ENCODE results near the gene SESN1. TPM values are rescaled to one million over a fixed set of nuclear protein-coding genes. Genes with fewer than 3 reads are reported as not detected.

Gene SESN1
- total and polyA plus RNA-seq, 2 donors (not counting 1 experiment from before 2014, with no cell fraction given), result 16.2 to 28.6 TPM

- WGBS (ENCODE audit: insufficient coverage), result no CpG with 5 or more reads among the region's 4 CpGs
- ATAC-seq (ENCODE audit: low read depth) (no peak), DNase-seq (no peak)
- Histone ChIP-seq H3K4me2 (replicated peaks; ENCODE audit: low read depth, low read length, poor library complexity, severe bottlenecking) (peak overlapping the region; percentile 55), H3K27ac (ENCODE audit: low read length in 2 of 2) (peak overlapping the region; percentile 19 to 31), H3K27me3 (replicated peaks in 1 of 4; ENCODE audit: control extremely low read depth in 1 of 4, control insufficient read depth in 3 of 4, insufficient read depth in 4 of 4, low read length in 3 of 4) (no peaks in the 10 kb centered on the region), H3K4me1 (ENCODE audit: control insufficient read depth in 2 of 2, insufficient read depth in 2 of 2, low read length in 2 of 2) (peaks cover 24 to 32% of the 10 kb centered on the region in 2 donors), H3K36me3 (replicated peaks in 1 of 2; ENCODE audit: control extremely low read depth in 1 of 2, control insufficient read depth in 1 of 2, extremely low read depth in 1 of 2, insufficient read depth in 2 of 2, low read length in 1 of 2) (no peaks in the 10 kb centered on the region), H2AFZ (ENCODE audit: insufficient read depth, low read depth, low read length, poor library complexity, severe bottlenecking) (no peak overlapping the region), H3K9ac (ENCODE audit: low read length) (peak overlapping the region; percentile 13), H4K20me1 (ENCODE audit: control insufficient read depth, insufficient read depth, low read length, poor library complexity, severe bottlenecking) (no peaks in the 10 kb centered on the region), H3K79me2 (ENCODE audit: control insufficient read depth, insufficient read depth, low read length) (peaks cover 39% of the 10 kb centered on the region), H3K4me3 (ENCODE audit: control extremely low read depth in 1 of 5, extremely low read depth in 1 of 5, insufficient read depth in 1 of 5, low read depth in 2 of 5, low read length in 4 of 5) (peak overlapping the region in 1 of 5 experiments; percentile 47), H3K9me3 (ENCODE audit: control extremely low read depth in 1 of 3, control insufficient read depth in 2 of 3, insufficient read depth in 1 of 3, low read length in 2 of 3) (peaks cover 0 to 2% (median 0%) of the 10 kb centered on the region in 3 donors)
- ChIA-PET CTCF (interaction anchor here (1.1 kb wide), 1 partner anchor 20 kb away, joined by 6 read pairs; no protein-coding TSS in a partner anchor), POLR2A (no interaction called here)
- Mint-ChIP-seq H3K27me3 (no peaks in the 10 kb centered on the region), H3K4me3 (no peak overlapping the region), H3K9me3 (ENCODE audit: insufficient read depth) (no peaks in the 10 kb centered on the region), H3K27ac (no peak overlapping the region), H3K4me1 (peaks cover 35% of the 10 kb centered on the region)
- TF ChIP-seq, protein P1, sequence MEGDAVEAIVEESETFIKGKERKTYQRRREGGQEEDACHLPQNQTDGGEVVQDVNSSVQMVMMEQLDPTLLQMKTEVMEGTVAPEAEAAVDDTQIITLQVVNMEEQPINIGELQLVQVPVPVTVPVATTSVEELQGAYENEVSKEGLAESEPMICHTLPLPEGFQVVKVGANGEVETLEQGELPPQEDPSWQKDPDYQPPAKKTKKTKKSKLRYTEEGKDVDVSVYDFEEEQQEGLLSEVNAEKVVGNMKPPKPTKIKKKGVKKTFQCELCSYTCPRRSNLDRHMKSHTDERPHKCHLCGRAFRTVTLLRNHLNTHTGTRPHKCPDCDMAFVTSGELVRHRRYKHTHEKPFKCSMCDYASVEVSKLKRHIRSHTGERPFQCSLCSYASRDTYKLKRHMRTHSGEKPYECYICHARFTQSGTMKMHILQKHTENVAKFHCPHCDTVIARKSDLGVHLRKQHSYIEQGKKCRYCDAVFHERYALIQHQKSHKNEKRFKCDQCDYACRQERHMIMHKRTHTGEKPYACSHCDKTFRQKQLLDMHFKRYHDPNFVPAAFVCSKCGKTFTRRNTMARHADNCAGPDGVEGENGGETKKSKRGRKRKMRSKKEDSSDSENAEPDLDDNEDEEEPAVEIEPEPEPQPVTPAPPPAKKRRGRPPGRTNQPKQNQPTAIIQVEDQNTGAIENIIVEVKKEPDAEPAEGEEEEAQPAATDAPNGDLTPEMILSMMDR (IDR thresholded peaks at IDR 0.05), result no peak
- TF ChIP-seq EZH2 (IDR thresholded peaks at IDR 0.05; ENCODE audit: borderline replicate concordance, insufficient read depth, low read depth, low read length, poor library complexity, severe bottlenecking), result no peak
- intact Hi-C loops (cut with micrococcal nuclease), result loop anchor here (5.0 kb wide), 1 partner anchor 41 kb away; no protein-coding TSS in a partner anchor
Measured at GRCh38 chr6:109052852-109053251, 41.8 kb downstream of the SESN1 start.

DNA sequence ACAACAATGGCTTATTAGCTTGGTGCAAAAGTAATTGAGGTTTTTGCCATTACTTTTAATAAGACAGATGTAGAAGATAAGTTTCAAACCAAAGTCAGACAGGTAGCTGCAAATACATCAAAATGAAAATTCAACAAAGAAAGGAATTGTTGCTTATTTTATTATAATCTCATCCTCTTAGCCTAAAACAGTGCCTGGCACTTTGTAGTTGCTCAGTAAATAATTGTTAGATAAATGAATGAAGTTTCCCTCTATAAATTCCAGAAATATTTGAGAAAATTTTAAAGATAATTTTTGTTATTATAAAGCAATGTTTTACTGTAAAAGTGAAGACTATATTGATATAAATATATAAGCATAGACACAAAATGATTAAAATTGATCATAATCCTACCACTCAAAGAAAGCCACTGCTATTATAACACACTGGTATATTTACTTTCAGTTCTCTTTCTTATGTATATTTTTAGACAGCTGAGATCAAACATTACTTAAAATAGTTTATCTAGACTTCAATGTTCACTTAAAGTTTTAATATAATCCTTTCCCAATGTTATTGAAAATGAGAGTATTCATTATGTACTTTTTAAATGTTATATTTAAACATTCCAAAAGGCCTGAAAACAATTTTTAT is 42.5 kb downstream of the SESN1 start:
- Histone ChIP-seq H2AFZ (ENCODE audit: insufficient read depth, low read depth, low read length, poor library complexity, severe bottlenecking) (no peak overlapping the region), H3K79me2 (ENCODE audit: control insufficient read depth, insufficient read depth, low read length) (peaks cover 39% of the 10 kb centered on the region), H3K4me3 (ENCODE audit: control extremely low read depth in 1 of 5, extremely low read depth in 1 of 5, insufficient read depth in 1 of 5, low read depth in 2 of 5, low read length in 4 of 5) (peak overlapping the region in 1 of 5 experiments; percentile 47), H3K27me3 (replicated peaks in 1 of 4; ENCODE audit: control extremely low read depth in 1 of 4, control insufficient read depth in 3 of 4, insufficient read depth in 4 of 4, low read length in 3 of 4) (no peaks in the 10 kb centered on the region), H3K36me3 (replicated peaks in 1 of 2; ENCODE audit: control extremely low read depth in 1 of 2, control insufficient read depth in 1 of 2, extremely low read depth in 1 of 2, insufficient read depth in 2 of 2, low read length in 1 of 2) (no peaks in the 10 kb centered on the region), H3K27ac (ENCODE audit: low read length in 2 of 2) (peak overlapping the region; percentile 19 to 31), H3K9me3 (ENCODE audit: control extremely low read depth in 1 of 3, control insufficient read depth in 2 of 3, insufficient read depth in 1 of 3, low read length in 2 of 3) (peaks cover 0 to 2% (median 0%) of the 10 kb centered on the region in 3 donors), H3K4me2 (replicated peaks; ENCODE audit: low read depth, low read length, poor library complexity, severe bottlenecking) (peak overlapping the region; percentile 55), H4K20me1 (ENCODE audit: control insufficient read depth, insufficient read depth, low read length, poor library complexity, severe bottlenecking) (no peaks in the 10 kb centered on the region), H3K9ac (ENCODE audit: low read length) (peak overlapping the region; percentile 13), H3K4me1 (ENCODE audit: control insufficient read depth in 2 of 2, insufficient read depth in 2 of 2, low read length in 2 of 2) (peaks cover 24 to 32% of the 10 kb centered on the region in 2 donors)
- TF ChIP-seq, protein P1 (IDR thresholded peaks at IDR 0.05), result no peak
- no peak for TF ChIP-seq EZH2 (IDR thresholded peaks at IDR 0.05; ENCODE audit: borderline replicate concordance, insufficient read depth, low read depth, low read length, poor library complexity, severe bottlenecking)
- ATAC-seq (ENCODE audit: low read depth) (no peak), DNase-seq (no peak)
- Mint-ChIP-seq H3K27me3 (no peaks in the 10 kb centered on the region), H3K4me1 (peaks cover 33% of the 10 kb centered on the region), H3K9me3 (ENCODE audit: insufficient read depth) (no peaks in the 10 kb centered on the region), H3K4me3 (peak overlapping the region; percentile 26), H3K27ac (no peak overlapping the region)
- POLR2A ChIA-PET, result no interaction called here
- CTCF ChIA-PET, result interaction anchor here (1.1 kb wide), 1 partner anchor 21 kb away, joined by 6 read pairs; no protein-coding TSS in a partner anchor
- intact Hi-C loops (cut with micrococcal nuclease), result loop anchor here (5.0 kb wide), 1 partner anchor 40 kb away; no protein-coding TSS in a partner anchor
